GM18861 (cell line): ENCODE measurements around the gene SOWAHB.
"Not testable (repeated sequence)": the region's sequence is repeated elsewhere in the genome, so short reads cannot be mapped to it uniquely, and the experiment has no call there.

Experiments used
- ATAC-seq: cut with Tn5 transposase; IDR thresholded peaks from one replicate; pipeline ENCODE4 v1.9.1; 2021; ENCODE audit not compliant: unreplicated experiment

SOWAHB gene

GRCh38 chr4:76896048-76896447, 1.9 kb downstream of the SOWAHB start:
- ATAC-seq: no peak

- no peak for ATAC-seq
Observed at GRCh38 chr4:76895619-76896018, 2.3 kb downstream of the SOWAHB start.

- ATAC-seq: no peak
Observed at GRCh38 chr4:76894537-76895255, 3.2 kb downstream of the SOWAHB start.

GRCh38 chr4:76892601-76893000, 5.3 kb downstream of the SOWAHB start:
- no peak for ATAC-seq

GRCh38 chr4:76892001-76892400, 5.9 kb downstream of the SOWAHB start:
- no peak for ATAC-seq

GRCh38 chr4:76886848-76887441, 11.0 kb downstream of the SOWAHB start:
- no peak for ATAC-seq

- ATAC-seq: no peak
Observed at GRCh38 chr4:76886214-76886613, 11.7 kb downstream of the SOWAHB start.

- no peak for ATAC-seq
Observed at GRCh38 chr4:76883147-76883546, 14.8 kb downstream of the SOWAHB start.

- ATAC-seq: no peak
Observed at GRCh38 chr4:76882630-76883029, 15.3 kb downstream of the SOWAHB start.

- ATAC-seq: no peak
Observed at GRCh38 chr4:76881375-76881774, 16.6 kb downstream of the SOWAHB start.

GRCh38 chr4:76879731-76880364, 18.1 kb downstream of the SOWAHB start:
- no peak for ATAC-seq

- not testable (repeated sequence) for ATAC-seq
Observed at GRCh38 chr4:76878641-76879165, 19.2 kb downstream of the SOWAHB start.

- no peak for ATAC-seq
Observed at GRCh38 chr4:76874176-76874575, 23.8 kb downstream of the SOWAHB start.

GRCh38 chr4:76873495-76873894, 24.4 kb downstream of the SOWAHB start:
- ATAC-seq: no peak

GRCh38 chr4:76872556-76872955, 25.4 kb downstream of the SOWAHB start:
- no peak for ATAC-seq

- not testable (repeated sequence) for ATAC-seq
Observed at GRCh38 chr4:76868780-76869179, 29.2 kb downstream of the SOWAHB start.

GRCh38 chr4:76867880-76868655, 29.9 kb downstream of the SOWAHB start:
- ATAC-seq: no peak

GRCh38 chr4:76867377-76867776, 30.6 kb downstream of the SOWAHB start:
- no peak for ATAC-seq

GRCh38 chr4:76866641-76867040, 31.3 kb downstream of the SOWAHB start:
- no peak for ATAC-seq

GRCh38 chr4:76858319-76858718, 39.6 kb downstream of the SOWAHB start:
- ATAC-seq: no peak

GRCh38 chr4:76857074-76857409, 40.9 kb downstream of the SOWAHB start:
- no peak for ATAC-seq
